Erythroblast (primary cell): ENCODE measurements around the gene ADCY5.

Source experiments
- GATA1 ChIP-seq: IDR thresholded peaks from 2 replicates; pipeline ENCODE4 v1.6.1; 2011; ENCODE audit warnings: low read depth, mild to moderate bottlenecking, control low read depth, low read length, moderate library complexity
- POLR2A ChIP-seq: IDR thresholded peaks from 2 replicates; pipeline ENCODE4 v1.6.1; 2011; ENCODE audit warnings: mild to moderate bottlenecking, low read length

DNA sequence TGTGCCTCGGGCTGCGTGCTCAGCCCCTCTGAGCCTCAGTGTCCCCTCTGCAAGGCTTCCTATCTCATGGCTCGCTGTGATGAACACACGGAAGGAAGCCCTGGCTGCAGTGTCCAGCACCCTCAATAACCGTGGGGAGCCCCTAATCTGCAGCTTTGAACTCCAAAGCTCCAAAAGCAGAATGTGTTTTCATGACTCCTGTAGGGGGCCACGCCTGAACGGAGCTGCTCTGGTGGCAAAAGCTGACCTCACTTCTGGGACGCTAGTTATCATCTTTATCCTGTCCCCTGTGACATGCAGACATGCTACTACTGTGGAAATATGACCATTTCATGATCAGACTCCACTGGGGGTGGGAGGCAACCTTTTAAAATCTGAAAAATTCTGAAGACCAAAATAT, 148.3 kb downstream of the ADCY5 start:
- TF ChIP-seq POLR2A (no peak), GATA1 (no peak)
